ENCODE results near the gene UQCC5.

DNA sequence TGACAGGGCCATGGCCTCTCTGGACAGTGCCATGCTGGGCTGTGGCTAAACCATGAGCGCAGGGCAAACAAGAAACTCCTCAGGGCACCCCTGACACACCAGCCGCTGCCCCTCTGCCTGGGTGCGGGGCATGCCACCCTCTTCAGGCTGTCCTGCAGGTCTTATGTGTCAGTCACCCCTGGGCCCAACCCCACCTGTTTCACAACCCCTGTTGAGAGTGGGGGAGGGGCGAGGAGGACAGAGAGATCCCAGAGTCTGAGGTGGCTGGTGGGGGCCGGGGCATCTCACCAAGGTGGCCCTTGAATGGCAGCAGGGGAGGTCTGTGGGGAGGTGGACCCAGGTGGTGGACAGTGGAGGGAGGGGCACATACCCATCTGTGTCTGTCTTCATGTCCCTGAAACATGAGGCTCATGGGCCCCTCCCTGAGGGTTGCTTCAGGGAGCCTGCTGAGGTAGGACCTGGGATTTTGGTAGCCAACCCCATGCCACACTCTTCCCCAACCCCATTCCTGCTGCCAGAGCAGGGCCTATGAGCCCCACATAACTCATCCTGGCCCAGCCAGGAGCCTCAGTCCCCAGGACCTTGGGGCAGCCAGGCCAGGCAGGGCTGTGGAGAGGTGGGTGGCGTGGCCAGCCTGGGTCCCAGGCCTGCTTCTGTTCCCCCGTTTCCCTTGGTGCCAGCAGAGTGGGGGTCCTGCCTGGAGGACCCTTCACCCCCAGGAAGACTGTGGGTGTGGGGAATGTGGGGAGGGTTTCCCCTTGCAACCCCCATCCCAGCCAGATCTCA, 43.0 kb upstream of the UQCC5 start:
- TF ChIP-seq RAD21 (IDR thresholded peaks at IDR 0.05) (no peak), CTCF (IDR thresholded peaks at IDR 0.05; ENCODE audit: low read depth, low read length, missing input control) (no peak), SP1 (IDR thresholded peaks at IDR 0.05) (no peak), JUND (IDR thresholded peaks at IDR 0.05) (no peak), TAF1 (conservative IDR thresholded peaks at IDR 0.05) (no peak), HNF4A (conservative IDR thresholded peaks at IDR 0.05) (no peak), EGR1 (IDR thresholded peaks at IDR 0.05; ENCODE audit: low read depth in 2 of 2) (no peak), GABPA (IDR thresholded peaks at IDR 0.05 in 1 of 2, conservative IDR thresholded peaks at IDR 0.05 in 1 of 2) (no peak), RXRA (IDR thresholded peaks at IDR 0.05) (no peak), YY1 (IDR thresholded peaks at IDR 0.05) (no peak)
- TF ChIP-seq, protein P1, sequence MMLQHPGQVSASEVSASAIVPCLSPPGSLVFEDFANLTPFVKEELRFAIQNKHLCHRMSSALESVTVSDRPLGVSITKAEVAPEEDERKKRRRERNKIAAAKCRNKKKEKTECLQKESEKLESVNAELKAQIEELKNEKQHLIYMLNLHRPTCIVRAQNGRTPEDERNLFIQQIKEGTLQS (IDR thresholded peaks at IDR 0.05), result no peak
- TF ChIP-seq, protein P2, sequence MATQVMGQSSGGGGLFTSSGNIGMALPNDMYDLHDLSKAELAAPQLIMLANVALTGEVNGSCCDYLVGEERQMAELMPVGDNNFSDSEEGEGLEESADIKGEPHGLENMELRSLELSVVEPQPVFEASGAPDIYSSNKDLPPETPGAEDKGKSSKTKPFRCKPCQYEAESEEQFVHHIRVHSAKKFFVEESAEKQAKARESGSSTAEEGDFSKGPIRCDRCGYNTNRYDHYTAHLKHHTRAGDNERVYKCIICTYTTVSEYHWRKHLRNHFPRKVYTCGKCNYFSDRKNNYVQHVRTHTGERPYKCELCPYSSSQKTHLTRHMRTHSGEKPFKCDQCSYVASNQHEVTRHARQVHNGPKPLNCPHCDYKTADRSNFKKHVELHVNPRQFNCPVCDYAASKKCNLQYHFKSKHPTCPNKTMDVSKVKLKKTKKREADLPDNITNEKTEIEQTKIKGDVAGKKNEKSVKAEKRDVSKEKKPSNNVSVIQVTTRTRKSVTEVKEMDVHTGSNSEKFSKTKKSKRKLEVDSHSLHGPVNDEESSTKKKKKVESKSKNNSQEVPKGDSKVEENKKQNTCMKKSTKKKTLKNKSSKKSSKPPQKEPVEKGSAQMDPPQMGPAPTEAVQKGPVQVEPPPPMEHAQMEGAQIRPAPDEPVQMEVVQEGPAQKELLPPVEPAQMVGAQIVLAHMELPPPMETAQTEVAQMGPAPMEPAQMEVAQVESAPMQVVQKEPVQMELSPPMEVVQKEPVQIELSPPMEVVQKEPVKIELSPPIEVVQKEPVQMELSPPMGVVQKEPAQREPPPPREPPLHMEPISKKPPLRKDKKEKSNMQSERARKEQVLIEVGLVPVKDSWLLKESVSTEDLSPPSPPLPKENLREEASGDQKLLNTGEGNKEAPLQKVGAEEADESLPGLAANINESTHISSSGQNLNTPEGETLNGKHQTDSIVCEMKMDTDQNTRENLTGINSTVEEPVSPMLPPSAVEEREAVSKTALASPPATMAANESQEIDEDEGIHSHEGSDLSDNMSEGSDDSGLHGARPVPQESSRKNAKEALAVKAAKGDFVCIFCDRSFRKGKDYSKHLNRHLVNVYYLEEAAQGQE (IDR thresholded peaks at IDR 0.05), result no peak

Data from liver (tissue), 3 donors.